IMR-90 (cell line): ENCODE measurements around the gene EDNRB. TPM values are rescaled to one million over a fixed set of nuclear protein-coding genes. Genes with fewer than 3 reads are reported as not detected.

ENCODE experiments used
- ATAC-seq: fragments of 200-7000 bp; cut with Tn5 transposase; 2 replicates; pipeline ENCODE4 v1.9.1; 2020; ENCODE audit warnings: low read depth, mild to moderate bottlenecking, moderate library complexity
- BruUV-seq: library from RNA; stranded (reverse); fragments of 400-500 nt; replicated peaks from 2 replicates; lab custom pipeline; 2021; lab: Mats Ljungman, UMichigan
- CTCF ChIA-PET: fragments of 300-600 bp; formaldehyde crosslinking; extraction: SDS; loops from one replicate; lab custom pipeline; 2021; ENCODE audit warnings: antibody characterized with exemption; lab: Yijun Ruan, JAX
- POLR2A ChIA-PET: fragments of 300-600 bp; sonication (Branson Sonifier 250); formaldehyde crosslinking; loops from one replicate; lab custom pipeline; 2022; ENCODE audit warnings: antibody characterized with exemption; ENCODE audit not compliant: unreplicated experiment; lab: Charles Lee
- DNase-seq: peaks from one replicate; pipeline ENCODE4 v3.0.0; 2013
- H2AFZ ChIP-seq: replicated peaks from 2 replicates; pipeline ENCODE3; 2013; ENCODE audit warnings: low read length, mild to moderate bottlenecking; ENCODE audit not compliant: poor library complexity
- H2AK5ac ChIP-seq: 2 replicates; pipeline ENCODE4 v1.6.1; 2013; ENCODE audit warnings: low read depth, low read length, inconsistent platforms
- H2AK9ac ChIP-seq: replicated peaks from 2 replicates; pipeline ENCODE3; 2013; ENCODE audit warnings: mild to moderate bottlenecking, low read depth, low read length, moderate library complexity; ENCODE audit not compliant: poor library complexity
- H2BK120ac ChIP-seq: 2 replicates; pipeline ENCODE4 v1.6.1; 2013; ENCODE audit warnings: low read depth, low read length, inconsistent platforms
- H2BK15ac ChIP-seq: 3 replicates; pipeline ENCODE4 v1.6.1; 2013; ENCODE audit warnings: low read depth, low read length, inconsistent platforms
- H2BK20ac ChIP-seq: 2 replicates; pipeline ENCODE4 v1.6.1; 2013; ENCODE audit warnings: low read depth, mild to moderate bottlenecking, inconsistent platforms, low read length, moderate library complexity
- H2BK5ac ChIP-seq: 2 replicates; pipeline ENCODE4 v1.6.1; 2013; ENCODE audit warnings: mild to moderate bottlenecking, low read depth, low read length, inconsistent platforms; ENCODE audit not compliant: poor library complexity, severe bottlenecking
- H3K14ac ChIP-seq: replicated peaks from 2 replicates; pipeline ENCODE4 v1.6.1; 2013; ENCODE audit warnings: low read depth, low read length, inconsistent platforms
- H3K18ac ChIP-seq: 2 replicates; pipeline ENCODE4 v1.6.1; 2013; ENCODE audit warnings: low read depth, low read length, control low read depth
- H3K23ac ChIP-seq: 2 replicates; pipeline ENCODE4 v1.6.1; 2013; ENCODE audit warnings: low read depth, low read length, inconsistent platforms
- H3K27ac ChIP-seq: 2 replicates; pipeline ENCODE4 v1.5.1; 2013; ENCODE audit warnings: mild to moderate bottlenecking, control low read depth, low read length; ENCODE audit not compliant: insufficient read depth
- H3K27me3 ChIP-seq: 2 replicates; pipeline ENCODE4 v1.6.1; 2013; ENCODE audit warnings: low read length; ENCODE audit not compliant: control insufficient read depth, insufficient read depth
- H3K36me3 ChIP-seq: 2 replicates; pipeline ENCODE4 v1.6.1; 2013; ENCODE audit warnings: low read length, mixed read lengths; ENCODE audit not compliant: control insufficient read depth, insufficient read depth
- H3K4ac ChIP-seq: 2 replicates; pipeline ENCODE4 v1.6.1; 2013; ENCODE audit warnings: low read depth, low read length, inconsistent platforms
- H3K4me1 ChIP-seq: 2 replicates; pipeline ENCODE4 v1.6.1; 2013; ENCODE audit warnings: low read length, mixed read lengths; ENCODE audit not compliant: control insufficient read depth, insufficient read depth
- H3K4me2 ChIP-seq: 2 replicates; pipeline ENCODE4 v1.6.1; 2013; ENCODE audit warnings: low read depth, mild to moderate bottlenecking, control low read depth, low read length, moderate library complexity
- H3K4me3 ChIP-seq: 2 replicates; pipeline ENCODE4 v1.5.1; 2013; ENCODE audit warnings: low read depth, mild to moderate bottlenecking, control low read depth, low read length, moderate library complexity; ENCODE audit not compliant: insufficient read depth
- H3K56ac ChIP-seq: 2 replicates; pipeline ENCODE4 v1.6.1; 2013; ENCODE audit warnings: low read length, inconsistent platforms; ENCODE audit not compliant: insufficient read depth; ENCODE audit errors: extremely low read depth
- H3K79me1 ChIP-seq, 2 experiments: 2 replicates each; pipeline ENCODE4 v1.6.1; 2013; ENCODE audit warnings: low read length in 2 of 2, inconsistent platforms in 1 of 2, low read depth in 1 of 2
- H3K9ac ChIP-seq: 2 replicates; pipeline ENCODE4 v1.6.1; 2013; ENCODE audit warnings: low read depth, low read length, control low read depth
- H3K9me1 ChIP-seq: 2 replicates; pipeline ENCODE4 v1.6.1; 2013; ENCODE audit warnings: low read length, inconsistent platforms; ENCODE audit not compliant: insufficient read depth
- H3K9me3 ChIP-seq: 2 replicates; pipeline ENCODE4 v1.6.1; 2013; ENCODE audit warnings: low read length; ENCODE audit not compliant: control insufficient read depth, insufficient read depth
- H4K20me1 ChIP-seq: 2 replicates; pipeline ENCODE4 v1.6.1; 2013; ENCODE audit warnings: low read length, inconsistent platforms; ENCODE audit not compliant: insufficient read depth
- H4K5ac ChIP-seq: 2 replicates; pipeline ENCODE4 v1.6.1; 2013; ENCODE audit warnings: mild to moderate bottlenecking, low read depth, low read length, control low read depth
- H4K8ac ChIP-seq, 2 experiments: 2 replicates each; pipeline ENCODE4 v1.6.1; 2013; ENCODE audit warnings: low read depth in 2 of 2, low read length in 2 of 2, control low read depth in 1 of 2, inconsistent platforms in 1 of 2
- H4K91ac ChIP-seq: 2 replicates; pipeline ENCODE4 v1.6.1; 2013; ENCODE audit warnings: low read depth, low read length, inconsistent platforms; ENCODE audit not compliant: insufficient read depth
- CHD1 ChIP-seq: IDR thresholded peaks from 2 replicates; pipeline ENCODE4 v1.6.1; 2012; ENCODE audit warnings: low read depth, low read length, improper control_type of control experiment
- WGBS, 2 experiments: methylation state at CpG; one replicate each; pipeline versions ENCODE4 v1.1.5 to v1.1.7; 2013; ENCODE audit warnings: missing lambda C conversion rate in 2 of 2; ENCODE audit not compliant: insufficient read length in 1 of 2; ENCODE audit errors: extremely low coverage in 2 of 2; 5-methylcytosine and 5-hydroxymethylcytosine counted together
- dilution Hi-C: fragments of 300-500 bp; cut with HindIII; formaldehyde crosslinking; loops from one replicate; pipeline ENCODE4 v1.14.3; 2018; ENCODE audit warnings: low sequenced_read_pairs; ENCODE audit not compliant: unreplicated experiment
- in situ Hi-C: fragments of 300-500 bp; cut with MboI; formaldehyde crosslinking; loops from 3 replicates; pipeline ENCODE4 v1.14.3; 2019; ENCODE audit warnings: low sequenced_read_pairs, inconsistent platforms, mixed read lengths
- intact Hi-C: fragments of 100-400 bp; cut with micrococcal nuclease; formaldehyde crosslinking; loops from 2 replicates; pipeline ENCODE4 v1.10.0; 2022
- polyA plus RNA-seq, 3 experiments: library from polyadenylated mRNA; depleted of rRNA; stranded (reverse); fragments of >200 nt; gene quantifications; 2 replicates each; pipeline ENCODE4 v1.2.3, GENCODE V29; 2012; ENCODE audit warnings: low replicate concordance in 1 of 3
- total RNA-seq: library from RNA; depleted of rRNA; stranded (reverse); fragments of >200 nt; gene quantifications from 2 replicates; pipeline ENCODE4 v1.2.3, GENCODE V29; 2012
- TF ChIP-seq, protein P1 (sequence below): conservative IDR thresholded peaks from 2 replicates; pipeline ENCODE4 v1.5.1; 2012; ENCODE audit warnings: mild to moderate bottlenecking, low read depth, low read length, improper control_type of control experiment
- TF ChIP-seq, protein P2 (sequence below): fragments of 150-350 bp; IDR thresholded peaks from 2 replicates; pipeline ENCODE4 v1.6.1; 2017; ENCODE audit warnings: mild to moderate bottlenecking, antibody characterized with exemption, low read length, low read depth

The EDNRB gene
- total and polyA plus RNA-seq, 2 of the 4 experiments (the other 2 are of a cell fraction), result under 0.01 to 0.09 TPM

DNA sequence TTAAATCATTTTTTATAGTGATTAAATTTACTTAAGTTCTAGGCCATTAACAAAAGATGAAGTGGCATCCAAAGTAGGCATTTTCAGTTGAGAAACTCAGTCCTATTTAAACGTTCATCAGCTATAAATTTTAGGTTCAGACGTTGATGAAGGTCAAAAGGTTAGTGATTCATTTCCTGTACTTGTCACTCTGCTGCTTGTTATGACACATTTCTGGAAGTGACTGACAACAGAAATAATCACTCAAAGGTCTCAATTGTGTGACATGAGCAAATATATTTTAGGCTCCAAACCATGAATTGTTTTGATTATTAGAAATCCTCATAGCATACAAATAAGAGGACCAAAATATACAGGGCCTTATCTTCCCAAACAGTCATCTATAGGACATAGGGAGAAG is 10.3 kb upstream of the EDNRB start:
- Histone ChIP-seq H3K9ac (no peak overlapping the region), H2BK120ac (no peak overlapping the region), H3K4me1 (no peaks in the 10 kb centered on the region), H2AFZ (no peak overlapping the region), H2AK5ac (no peak overlapping the region), H3K56ac (no peak overlapping the region), H3K23ac (no peak overlapping the region), H2AK9ac (no peak overlapping the region), H4K8ac (no peak overlapping the region), H3K4me3 (no peak overlapping the region), H3K27ac (no peak overlapping the region), H4K20me1 (no peaks in the 10 kb centered on the region), H3K4ac (no peak overlapping the region), H2BK15ac (no peak overlapping the region), H3K9me3 (no peaks in the 10 kb centered on the region), H3K36me3 (no peaks in the 10 kb centered on the region), H3K79me1 (no peaks in the 10 kb centered on the region), H4K5ac (no peak overlapping the region), H3K4me2 (no peak overlapping the region), H3K9me1 (no peaks in the 10 kb centered on the region), H4K91ac (no peak overlapping the region), H2BK5ac (no peak overlapping the region), H3K27me3 (no peaks in the 10 kb centered on the region), H3K14ac (no peak overlapping the region), H3K18ac (no peak overlapping the region), H2BK20ac (no peak overlapping the region)
- WGBS, 2 experiments, result no CpG with 5 or more reads among the region's 2 CpGs
- intact Hi-C loops, result no loop called here
- DNase-seq (no peak), ATAC-seq (no peak)
- ChIA-PET CTCF (no interaction called here), POLR2A (no interaction called here)
- in situ Hi-C loops, result no loop called here
- no peak for TF ChIP-seq CHD1
- TF ChIP-seq, protein P1, sequence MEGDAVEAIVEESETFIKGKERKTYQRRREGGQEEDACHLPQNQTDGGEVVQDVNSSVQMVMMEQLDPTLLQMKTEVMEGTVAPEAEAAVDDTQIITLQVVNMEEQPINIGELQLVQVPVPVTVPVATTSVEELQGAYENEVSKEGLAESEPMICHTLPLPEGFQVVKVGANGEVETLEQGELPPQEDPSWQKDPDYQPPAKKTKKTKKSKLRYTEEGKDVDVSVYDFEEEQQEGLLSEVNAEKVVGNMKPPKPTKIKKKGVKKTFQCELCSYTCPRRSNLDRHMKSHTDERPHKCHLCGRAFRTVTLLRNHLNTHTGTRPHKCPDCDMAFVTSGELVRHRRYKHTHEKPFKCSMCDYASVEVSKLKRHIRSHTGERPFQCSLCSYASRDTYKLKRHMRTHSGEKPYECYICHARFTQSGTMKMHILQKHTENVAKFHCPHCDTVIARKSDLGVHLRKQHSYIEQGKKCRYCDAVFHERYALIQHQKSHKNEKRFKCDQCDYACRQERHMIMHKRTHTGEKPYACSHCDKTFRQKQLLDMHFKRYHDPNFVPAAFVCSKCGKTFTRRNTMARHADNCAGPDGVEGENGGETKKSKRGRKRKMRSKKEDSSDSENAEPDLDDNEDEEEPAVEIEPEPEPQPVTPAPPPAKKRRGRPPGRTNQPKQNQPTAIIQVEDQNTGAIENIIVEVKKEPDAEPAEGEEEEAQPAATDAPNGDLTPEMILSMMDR, result no peak
- TF ChIP-seq, protein P2, sequence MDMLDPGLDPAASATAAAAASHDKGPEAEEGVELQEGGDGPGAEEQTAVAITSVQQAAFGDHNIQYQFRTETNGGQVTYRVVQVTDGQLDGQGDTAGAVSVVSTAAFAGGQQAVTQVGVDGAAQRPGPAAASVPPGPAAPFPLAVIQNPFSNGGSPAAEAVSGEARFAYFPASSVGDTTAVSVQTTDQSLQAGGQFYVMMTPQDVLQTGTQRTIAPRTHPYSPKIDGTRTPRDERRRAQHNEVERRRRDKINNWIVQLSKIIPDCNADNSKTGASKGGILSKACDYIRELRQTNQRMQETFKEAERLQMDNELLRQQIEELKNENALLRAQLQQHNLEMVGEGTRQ, result no peak
- BruUV-seq, result no TSS peak
- dilution Hi-C loops, result no loop called here
